SU-DHL-6 (cell line): Measurements from ENCODE around the gene SLC39A10.

Experiments used
- H2AFZ ChIP-seq: fragments of 200-600 bp; sonication (generic); 2 replicates; pipeline ENCODE4 v1.6.1; 2014; ENCODE audit warnings: low read depth, mild to moderate bottlenecking, moderate library complexity, mixed read lengths, antibody characterized with exemption, low read length; ENCODE audit not compliant: severe bottlenecking
- H3F3A ChIP-seq: fragments of 200-600 bp; shearing (Covaris generic); 2 replicates; pipeline ENCODE4 v1.6.0; 2016; ENCODE audit warnings: antibody characterized with exemption, mild to moderate bottlenecking; ENCODE audit not compliant: insufficient read depth
- H3K27ac ChIP-seq: fragments of 200-600 bp; sonication (generic); 2 replicates; pipeline ENCODE4 v1.5.1; 2016; ENCODE audit warnings: low read depth, mild to moderate bottlenecking, low read length, moderate library complexity, mixed read lengths
- H3K27me3 ChIP-seq: fragments of 200-600 bp; sonication (generic), shearing (Covaris generic); 2 replicates; pipeline ENCODE4 v1.6.0; 2014; ENCODE audit warnings: mild to moderate bottlenecking, low read length
- H3K36me3 ChIP-seq: fragments of 200-600 bp; sonication (generic); 2 replicates; pipeline ENCODE4 v1.6.1; 2014; ENCODE audit warnings: mild to moderate bottlenecking, low read length, mixed read lengths
- H3K4me2 ChIP-seq: fragments of 300-600, 200-600 bp; shearing (Covaris generic), sonication (generic); 2 replicates; pipeline ENCODE4 v1.6.0; 2014; ENCODE audit warnings: low read length, low read depth, mild to moderate bottlenecking; ENCODE audit not compliant: poor library complexity, severe bottlenecking
- H3K4me3 ChIP-seq: fragments of 200-600 bp; sonication (generic); 2 replicates; pipeline ENCODE4 v1.5.1; 2014; ENCODE audit warnings: antibody characterized with exemption, low read length, mild to moderate bottlenecking, mixed read lengths; ENCODE audit not compliant: insufficient read depth, poor library complexity, severe bottlenecking
- H3K79me2 ChIP-seq: fragments of 200-600 bp; sonication (generic); 2 replicates; pipeline ENCODE4 v1.6.1; 2014; ENCODE audit warnings: mild to moderate bottlenecking, low read length, moderate library complexity; ENCODE audit not compliant: insufficient read depth
- H3K9ac ChIP-seq: fragments of 200-600 bp; sonication (generic); 2 replicates; pipeline ENCODE4 v1.7.0; 2014; ENCODE audit warnings: mild to moderate bottlenecking, low read length
- H3K9me2 ChIP-seq: fragments of 200-600 bp; sonication (generic); replicated peaks from 2 replicates; pipeline ENCODE4 v1.6.1; 2014; ENCODE audit warnings: low read length; ENCODE audit not compliant: insufficient read depth
- H3K9me3 ChIP-seq: fragments of 200-600 bp; sonication (generic); 2 replicates; pipeline ENCODE4 v1.6.1; 2014; ENCODE audit warnings: low read length, mixed read lengths; ENCODE audit not compliant: insufficient read depth
- H4K20me1 ChIP-seq: fragments of 200-600 bp; sonication (generic); 2 replicates; pipeline ENCODE4 v1.6.1; 2014; ENCODE audit warnings: low read depth, mild to moderate bottlenecking, antibody characterized with exemption, low read length, moderate library complexity, mixed read lengths
- CTCF ChIP-seq: fragments of 200-600 bp; sonication (generic); IDR thresholded peaks from one replicate; pipeline ENCODE4 v1.5.1; 2017; ENCODE audit warnings: antibody characterized with exemption, mild to moderate bottlenecking, low read length, moderate library complexity; ENCODE audit not compliant: insufficient read depth, poor library complexity, severe bottlenecking
- EZH2phosphoT487 ChIP-seq: fragments of 200-600 bp; sonication (generic), shearing (Covaris generic); conservative IDR thresholded peaks from 2 replicates; pipeline ENCODE4 v1.6.1; 2018; ENCODE audit warnings: mild to moderate bottlenecking, antibody characterized with exemption, low read length, moderate library complexity, mixed read lengths

SLC39A10 gene

DNA sequence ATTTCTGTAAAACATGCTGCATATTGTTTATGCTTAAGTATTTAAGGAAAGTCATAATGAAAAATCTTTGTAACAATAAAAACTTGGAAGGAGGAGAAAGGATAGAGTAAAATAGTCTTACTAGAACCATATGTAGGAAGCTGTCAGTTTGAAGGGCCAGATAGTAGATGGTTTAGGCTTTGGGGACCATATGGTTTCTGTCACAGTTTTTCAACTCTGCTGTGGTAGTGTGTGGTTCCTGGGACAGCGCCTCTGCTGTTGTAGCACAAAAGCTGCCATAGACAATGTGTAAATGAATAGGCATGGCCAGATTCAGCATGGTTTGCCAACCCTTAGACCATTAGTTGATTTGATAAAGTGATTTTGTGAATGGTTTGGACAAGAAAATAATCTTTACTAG is 75.5 kb downstream of the SLC39A10 start:
- Histone ChIP-seq H3K36me3 (no peaks in the 10 kb centered on the region), H3F3A (no peaks in the 10 kb centered on the region), H3K9me3 (no peaks in the 10 kb centered on the region), H4K20me1 (no peaks in the 10 kb centered on the region), H3K9ac (no peak overlapping the region), H3K79me2 (no peaks in the 10 kb centered on the region), H3K27me3 (no peaks in the 10 kb centered on the region), H3K27ac (no peak overlapping the region), H2AFZ (no peak overlapping the region), H3K4me2 (no peak overlapping the region), H3K4me3 (no peak overlapping the region), H3K9me2 (no peaks in the 10 kb centered on the region)
- TF ChIP-seq CTCF (no peak), EZH2phosphoT487 (no peak)

- Histone ChIP-seq H3K36me3 (no peaks in the 10 kb centered on the region), H3K9me2 (no peaks in the 10 kb centered on the region), H3K9me3 (no peaks in the 10 kb centered on the region), H3K27me3 (no peaks in the 10 kb centered on the region), H3K9ac (no peak overlapping the region), H3K79me2 (no peaks in the 10 kb centered on the region), H2AFZ (no peak overlapping the region), H3F3A (no peaks in the 10 kb centered on the region), H4K20me1 (no peaks in the 10 kb centered on the region), H3K4me2 (no peak overlapping the region), H3K27ac (no peak overlapping the region), H3K4me3 (no peak overlapping the region)
- no peak for TF ChIP-seq EZH2phosphoT487
- TF ChIP-seq CTCF: no peak
These were observed 76.8 kb downstream of the SLC39A10 start for GRCh38 chr2:195733831-195734230.

GRCh38 chr2:195734395-195734794 is 77.4 kb downstream of the SLC39A10 start:
- H3K79me2 ChIP-seq: no peaks in the 10 kb centered on the region
- H4K20me1 ChIP-seq: no peaks in the 10 kb centered on the region
- no peaks in the 10 kb centered on the region for H3K36me3 ChIP-seq
- no peak overlapping the region for H3K27ac ChIP-seq
- H3K4me2 ChIP-seq: no peak overlapping the region
- no peaks in the 10 kb centered on the region for H3F3A ChIP-seq
- no peaks in the 10 kb centered on the region for H3K27me3 ChIP-seq
- no peak overlapping the region for H2AFZ ChIP-seq
- H3K9ac ChIP-seq: no peak overlapping the region
- TF ChIP-seq CTCF: no peak
- no peak for TF ChIP-seq EZH2phosphoT487
- no peaks in the 10 kb centered on the region for H3K9me2 ChIP-seq
- no peak overlapping the region for H3K4me3 ChIP-seq
- H3K9me3 ChIP-seq: no peaks in the 10 kb centered on the region
